ENCODE results near the gene SCGB3A2.

SCGB3A2 gene

GRCh38 chr5:147927901-147928300, 49.4 kb downstream of the SCGB3A2 start:
- Histone ChIP-seq H3K27me3 (ENCODE audit: low read length) (no peaks in the 10 kb centered on the region), H2AFZ (ENCODE audit: low read depth, low read length, severe bottlenecking) (no peak overlapping the region), H3K36me3 (ENCODE audit: low read length) (no peaks in the 10 kb centered on the region), H3K27ac (ENCODE audit: low read depth, low read length) (no peak overlapping the region), H3K4me3 (ENCODE audit: insufficient read depth, low read length, poor library complexity, severe bottlenecking) (no peak overlapping the region), H4K20me1 (ENCODE audit: low read depth, low read length) (no peaks in the 10 kb centered on the region), H3K9me3 (ENCODE audit: insufficient read depth, low read length) (no peaks in the 10 kb centered on the region), H3K4me2 (ENCODE audit: low read depth, low read length, poor library complexity, severe bottlenecking) (no peak overlapping the region), H3F3A (ENCODE audit: insufficient read depth) (no peaks in the 10 kb centered on the region), H3K9me2 (replicated peaks; ENCODE audit: insufficient read depth, low read length) (no peaks in the 10 kb centered on the region), H3K9ac (ENCODE audit: low read length) (no peak overlapping the region), H3K79me2 (ENCODE audit: insufficient read depth, low read length) (no peaks in the 10 kb centered on the region)
- TF ChIP-seq EZH2phosphoT487 (conservative IDR thresholded peaks at IDR 0.05; ENCODE audit: low read length) (no peak), CTCF (IDR thresholded peaks at IDR 0.05; ENCODE audit: insufficient read depth, low read length, poor library complexity, severe bottlenecking) (no peak)

GRCh38 chr5:147930769-147931168, 52.3 kb downstream of the SCGB3A2 start:
- no peaks in the 10 kb centered on the region for H3F3A ChIP-seq (ENCODE audit: insufficient read depth)
- no peaks in the 10 kb centered on the region for H4K20me1 ChIP-seq (ENCODE audit: low read depth, low read length)
- TF ChIP-seq CTCF (IDR thresholded peaks at IDR 0.05; ENCODE audit: insufficient read depth, low read length, poor library complexity, severe bottlenecking) = no peak
- TF ChIP-seq EZH2phosphoT487 (conservative IDR thresholded peaks at IDR 0.05; ENCODE audit: low read length) = no peak
- no peaks in the 10 kb centered on the region for H3K36me3 ChIP-seq (ENCODE audit: low read length)
- H3K4me3 ChIP-seq (ENCODE audit: insufficient read depth, low read length, poor library complexity, severe bottlenecking) = no peak overlapping the region
- H3K4me2 ChIP-seq (ENCODE audit: low read depth, low read length, poor library complexity, severe bottlenecking) = no peak overlapping the region
- H2AFZ ChIP-seq (ENCODE audit: low read depth, low read length, severe bottlenecking) = no peak overlapping the region
- H3K9me3 ChIP-seq (ENCODE audit: insufficient read depth, low read length) = no peaks in the 10 kb centered on the region
- no peak overlapping the region for H3K27ac ChIP-seq (ENCODE audit: low read depth, low read length)
- H3K27me3 ChIP-seq (ENCODE audit: low read length) = no peaks in the 10 kb centered on the region
- no peaks in the 10 kb centered on the region for H3K9me2 ChIP-seq (replicated peaks; ENCODE audit: insufficient read depth, low read length)
- H3K9ac ChIP-seq (ENCODE audit: low read length) = no peak overlapping the region
- no peaks in the 10 kb centered on the region for H3K79me2 ChIP-seq (ENCODE audit: insufficient read depth, low read length)
